GM21528 (cell line): Measurements from ENCODE around the gene PPP2R2B.

Experiments
- ATAC-seq: cut with Tn5 transposase; IDR thresholded peaks from one replicate; pipeline ENCODE4 v1.9.1; 2021; ENCODE audit warnings: mild to moderate bottlenecking, moderate library complexity; ENCODE audit not compliant: unreplicated experiment, low FRiP score

PPP2R2B gene

DNA sequence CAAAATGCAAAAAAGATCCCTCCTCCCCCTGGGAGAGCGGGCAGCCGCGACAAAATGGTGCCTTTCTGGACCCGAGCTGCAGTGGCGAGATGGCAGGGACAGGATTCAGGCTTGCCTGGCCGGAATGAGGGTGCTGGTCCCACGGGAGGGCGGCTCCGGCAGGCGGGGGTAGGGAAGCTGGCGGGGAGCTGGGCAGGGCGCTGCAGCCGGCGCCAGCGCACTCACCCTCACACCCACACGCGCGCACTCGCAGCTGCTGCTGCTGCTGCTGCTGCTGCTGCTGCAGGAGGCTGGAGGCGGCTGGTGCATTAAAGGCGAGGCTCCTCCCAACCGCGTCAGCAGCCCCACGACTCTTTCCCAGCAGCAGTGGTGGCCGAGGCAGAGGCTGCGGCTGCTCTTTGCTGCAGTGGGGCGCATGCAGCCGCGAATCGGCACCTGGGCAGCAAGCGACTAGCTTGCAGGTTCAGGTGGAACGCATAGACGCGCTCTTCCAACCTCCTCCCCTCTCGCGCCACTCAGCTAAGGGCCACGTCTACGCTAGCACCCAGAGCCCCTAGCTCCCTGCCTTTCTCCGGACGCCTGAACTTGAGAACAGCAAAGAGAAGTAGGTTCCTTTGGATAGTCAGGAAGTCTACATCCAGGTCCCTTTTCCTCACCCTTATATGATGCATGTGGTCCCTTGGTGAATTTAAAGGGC is at the start of gene PPP2R2B:
PPP2R2B (minus strand) TSS at position 282 of the 697 bp plus-strand sequence.
- ATAC-seq = peak; percentile 54

DNA sequence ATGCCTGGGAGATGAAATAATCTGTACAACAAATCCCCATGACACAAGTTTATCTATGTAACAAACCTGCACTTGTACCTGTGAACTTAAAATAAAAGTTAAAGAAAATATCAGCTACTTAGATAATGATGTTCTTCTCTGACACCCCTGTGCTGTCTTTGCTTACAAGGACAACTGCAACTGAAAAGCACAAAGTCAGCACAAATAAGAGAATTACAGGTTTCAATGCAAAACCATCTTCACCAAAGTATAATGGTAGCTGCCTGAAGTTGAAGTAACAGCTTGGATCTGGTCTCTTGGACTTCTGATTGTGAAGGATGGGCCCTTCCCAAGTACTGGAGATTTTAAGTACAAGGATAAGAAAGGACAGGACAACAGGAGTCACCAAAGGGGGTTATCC is 45.6 kb upstream of the PPP2R2B start:
- ATAC-seq = no peak

DNA sequence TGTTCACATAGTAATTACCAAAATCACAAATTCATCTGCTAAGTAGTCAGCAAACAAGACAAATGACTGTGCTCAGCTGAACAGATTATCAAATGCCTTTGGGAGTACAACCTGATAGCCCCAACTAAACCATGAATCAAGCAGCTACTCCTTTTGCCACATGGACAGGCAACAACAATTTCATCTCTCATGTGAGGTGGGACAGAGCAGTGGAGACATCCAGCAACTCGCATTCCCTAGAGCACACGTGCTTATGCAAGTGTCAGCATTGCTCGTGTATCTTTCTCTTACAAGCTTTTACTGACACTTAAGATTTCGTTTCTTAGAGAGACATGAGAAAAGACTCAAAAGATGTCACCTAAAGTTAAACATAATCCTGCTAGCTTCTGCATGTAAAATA is 42.7 kb upstream of the PPP2R2B start:
- ATAC-seq = no peak

DNA sequence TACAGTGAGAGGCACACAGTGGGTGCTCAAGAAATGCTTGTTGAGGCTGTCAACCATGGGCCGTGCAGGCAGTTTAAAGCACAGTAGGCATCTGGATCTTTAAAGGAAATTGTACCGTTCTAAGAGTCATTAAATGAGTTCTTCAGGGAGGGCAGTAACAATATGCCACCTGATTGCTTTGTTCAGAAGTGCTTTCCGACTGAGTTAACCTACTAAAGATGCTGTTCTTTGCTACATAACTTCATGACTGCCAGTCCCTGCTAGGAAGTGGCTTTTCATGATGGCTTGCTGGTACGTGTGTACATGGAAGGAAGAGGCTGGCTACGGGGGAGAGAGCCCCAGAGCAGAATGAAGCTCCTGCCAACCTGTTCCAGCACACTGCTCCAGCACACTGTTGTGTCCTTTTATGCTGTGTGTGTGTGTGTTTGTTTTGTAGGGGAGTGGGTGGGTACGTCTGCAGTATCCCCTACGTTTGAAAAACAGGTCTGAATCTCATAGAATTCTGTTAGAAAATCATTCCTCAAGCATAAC is 41.9 kb upstream of the PPP2R2B start:
- ATAC-seq = no peak

DNA sequence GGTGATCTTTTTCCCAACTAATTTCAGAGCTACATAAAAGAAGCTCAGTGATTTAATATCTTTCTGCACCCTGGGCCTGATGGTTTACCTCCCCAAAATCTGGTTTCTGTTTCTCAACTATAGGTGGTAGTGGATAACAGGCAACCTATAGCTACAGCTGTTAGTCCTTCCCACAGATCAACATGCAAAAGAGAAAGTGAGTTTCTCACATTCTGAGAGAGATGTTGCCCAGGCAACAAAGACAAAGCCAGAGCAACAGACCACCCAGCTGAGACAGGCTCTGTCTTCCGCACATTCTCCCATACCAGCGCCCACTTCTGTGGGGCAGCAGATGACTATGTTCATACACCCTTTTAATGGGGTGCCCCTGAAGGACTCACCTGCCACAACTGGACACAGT is 40.7 kb upstream of the PPP2R2B start:
- ATAC-seq = no peak

DNA sequence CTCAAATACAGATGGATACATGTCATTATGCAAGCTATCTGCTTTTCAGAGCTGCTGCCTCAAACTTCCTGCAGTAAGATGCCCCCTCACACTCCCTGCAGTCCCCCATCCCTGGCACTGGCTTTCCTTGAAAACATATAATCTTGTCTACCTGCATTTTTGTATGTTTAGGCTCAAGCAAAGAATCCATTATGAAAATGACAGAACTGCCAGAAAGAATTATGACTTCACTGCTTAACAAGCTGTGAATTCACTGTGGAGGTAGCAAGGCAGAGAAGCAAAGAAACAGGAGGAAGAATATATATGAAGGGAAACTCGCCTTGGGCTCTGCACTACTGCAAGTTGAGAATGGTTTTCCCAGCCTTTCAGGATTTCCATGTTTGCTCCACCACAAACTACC is 39.4 kb upstream of the PPP2R2B start:
- no peak for ATAC-seq

DNA sequence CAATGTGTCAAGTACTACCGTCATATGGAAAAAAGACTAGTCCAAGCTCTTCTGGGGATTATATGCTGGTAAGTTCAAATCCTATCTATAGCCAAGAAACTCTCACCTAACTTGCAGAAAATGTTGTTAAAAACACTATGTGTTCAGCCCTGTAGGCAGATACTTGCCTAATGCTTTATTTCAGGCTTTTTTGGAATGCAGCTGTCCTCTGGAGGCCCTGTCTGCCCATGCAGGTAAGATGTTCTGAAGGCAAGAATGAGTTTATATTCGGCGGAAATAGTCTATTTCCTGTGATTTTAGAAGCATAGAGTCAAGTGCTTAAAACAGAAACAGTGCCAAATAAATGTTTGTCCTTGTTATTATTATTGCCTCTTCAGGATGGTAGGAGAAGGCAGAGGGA is 34.3 kb upstream of the PPP2R2B start:
- ATAC-seq = no peak

DNA sequence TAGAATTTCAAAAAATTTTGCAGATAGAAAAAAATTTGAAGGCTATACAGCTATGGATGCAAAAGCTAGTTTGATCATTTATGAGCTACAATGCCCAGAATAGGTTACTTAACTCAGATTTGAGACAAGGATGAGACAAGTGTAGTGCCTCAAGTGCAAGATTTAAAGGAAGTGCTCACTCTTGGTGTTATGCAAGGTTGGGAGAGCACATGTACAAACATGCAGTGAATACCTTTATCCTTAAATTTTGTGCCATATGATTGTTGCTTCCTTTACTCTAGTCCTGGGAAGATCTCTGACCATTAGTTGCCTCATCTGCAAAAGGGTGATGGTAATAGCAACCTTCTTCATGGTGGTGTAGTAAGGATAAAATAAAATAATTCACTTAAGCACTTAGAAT is 31.7 kb upstream of the PPP2R2B start:
- ATAC-seq = no peak

DNA sequence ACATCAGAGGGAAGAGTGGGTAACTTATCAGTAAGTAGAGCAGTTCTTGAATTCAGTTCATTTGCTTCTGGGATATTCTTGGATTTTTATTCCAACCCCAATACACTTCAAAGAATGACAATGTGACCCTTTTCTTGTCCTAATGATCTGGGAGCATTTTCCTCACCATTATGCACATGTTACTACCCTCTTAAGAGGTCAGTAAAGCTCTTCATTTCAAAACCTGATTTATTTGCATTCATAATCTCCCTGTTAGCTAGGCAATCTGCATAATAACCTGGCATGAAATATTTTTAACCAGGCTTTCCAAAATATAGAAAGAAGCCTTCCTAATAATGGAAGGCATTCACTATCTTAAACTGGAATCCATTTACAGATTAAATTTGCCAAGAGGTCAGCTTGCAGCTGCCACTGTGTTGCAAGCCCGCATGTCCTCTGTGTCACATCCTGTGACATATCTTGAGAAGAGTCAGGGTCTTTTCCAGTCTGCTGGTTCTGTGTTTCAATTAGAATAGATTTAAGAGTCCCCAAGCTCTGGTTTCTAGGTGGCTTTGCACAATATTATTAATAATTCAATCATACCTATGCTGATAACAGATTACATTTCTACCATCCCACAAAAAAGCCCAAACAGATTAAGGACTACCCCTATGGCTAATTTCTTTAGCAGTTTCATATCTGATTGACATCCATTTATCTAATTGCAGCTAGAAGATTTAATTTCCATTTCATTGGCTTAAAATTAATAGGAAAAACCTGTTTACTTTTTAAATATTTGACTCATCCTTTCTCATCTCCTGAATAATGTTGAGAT is 30.9 kb upstream of the PPP2R2B start:
- ATAC-seq = no peak

DNA sequence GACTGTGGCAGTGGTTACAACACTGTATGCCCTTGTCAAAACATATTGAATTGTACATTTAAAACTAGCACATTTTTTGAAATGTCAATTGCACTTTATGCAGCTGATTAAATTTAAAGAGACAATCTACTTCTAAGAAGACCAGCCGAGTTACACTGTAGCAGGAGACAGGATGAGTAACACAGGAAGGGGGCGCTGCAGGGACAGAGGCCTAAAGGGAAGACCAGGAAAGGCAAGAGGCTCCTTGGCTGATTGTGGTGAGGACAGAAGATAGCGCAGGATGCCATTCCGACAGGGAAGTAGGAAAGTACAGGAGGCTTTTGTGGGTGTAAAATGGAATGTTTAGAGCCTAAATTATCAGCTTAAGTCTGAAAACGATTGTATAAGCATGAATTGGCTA is 28.2 kb upstream of the PPP2R2B start:
- ATAC-seq = no peak

DNA sequence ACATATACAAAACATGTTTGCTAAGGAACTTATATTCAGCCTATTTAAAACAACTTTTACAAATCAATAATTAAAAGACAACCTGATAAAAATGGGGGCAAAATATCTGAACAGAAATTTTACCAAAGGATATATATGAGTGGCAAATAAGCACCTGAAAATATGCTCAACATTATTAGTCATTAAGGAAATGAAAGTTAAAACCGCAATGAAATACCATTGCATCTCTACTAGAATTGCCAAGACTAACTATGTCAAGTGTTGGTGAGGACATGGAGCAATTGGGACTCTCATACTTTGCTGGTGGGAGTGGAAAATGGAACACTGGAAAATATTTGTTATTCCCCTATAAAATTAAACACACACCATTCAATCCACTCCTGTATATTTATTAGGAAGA is 26.3 kb upstream of the PPP2R2B start:
- ATAC-seq = no peak

DNA sequence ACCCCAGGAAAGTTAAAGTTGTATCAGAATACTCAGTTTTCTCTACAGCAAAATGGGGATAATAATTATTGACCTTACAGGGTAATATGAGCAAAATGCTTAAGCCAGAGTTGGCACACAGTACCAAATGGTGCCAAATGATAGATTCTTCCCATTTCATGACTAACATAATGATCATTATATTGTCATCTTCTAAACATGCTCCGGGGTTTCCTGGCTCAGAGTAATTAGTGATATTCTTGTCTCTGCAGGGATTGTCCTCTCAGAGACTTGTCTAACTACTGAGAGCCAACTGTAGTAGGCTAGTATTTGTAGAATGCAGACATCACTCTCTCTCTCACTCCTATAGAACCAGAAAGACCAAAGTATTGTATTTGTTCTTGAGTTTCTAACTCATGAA is 25.2 kb upstream of the PPP2R2B start:
- no peak for ATAC-seq

DNA sequence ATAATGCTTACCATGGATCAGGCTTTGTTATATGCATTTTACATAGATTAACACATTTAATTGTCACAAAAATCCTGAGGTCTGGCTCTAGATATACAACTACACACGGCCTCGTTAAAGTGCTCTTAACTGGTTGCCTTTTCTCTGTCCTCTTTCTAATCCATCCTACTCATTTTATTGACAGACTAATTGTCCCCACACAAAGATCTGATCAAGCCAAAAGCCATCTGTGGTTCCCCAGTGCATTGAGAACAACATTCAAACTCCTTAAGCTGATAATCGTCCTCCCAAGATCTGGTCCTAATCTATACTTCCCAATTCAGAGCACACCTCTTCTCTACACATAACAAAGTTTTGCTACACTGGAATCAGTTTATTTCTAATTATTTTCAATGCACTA is 23.9 kb upstream of the PPP2R2B start:
- ATAC-seq = no peak

DNA sequence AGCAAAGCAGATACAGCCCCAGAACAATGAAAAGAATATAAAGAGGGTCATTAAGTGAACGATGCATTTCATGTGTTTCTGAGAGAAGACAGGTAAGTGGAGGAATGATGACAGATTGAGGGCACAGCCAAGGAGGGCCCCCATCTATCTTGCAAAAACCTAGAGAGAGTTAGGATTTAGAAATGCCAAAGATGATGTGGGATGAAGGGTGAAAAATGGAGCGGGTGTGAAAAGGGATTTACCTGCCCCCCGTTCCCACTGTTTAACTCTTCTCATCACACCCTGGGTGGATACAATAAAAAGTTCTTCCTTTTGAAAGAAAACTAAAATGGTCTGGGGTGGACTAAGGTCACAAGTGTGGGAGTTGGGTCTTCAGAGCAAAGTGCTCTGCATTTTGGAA is 18.5 kb upstream of the PPP2R2B start:
- no peak for ATAC-seq

DNA sequence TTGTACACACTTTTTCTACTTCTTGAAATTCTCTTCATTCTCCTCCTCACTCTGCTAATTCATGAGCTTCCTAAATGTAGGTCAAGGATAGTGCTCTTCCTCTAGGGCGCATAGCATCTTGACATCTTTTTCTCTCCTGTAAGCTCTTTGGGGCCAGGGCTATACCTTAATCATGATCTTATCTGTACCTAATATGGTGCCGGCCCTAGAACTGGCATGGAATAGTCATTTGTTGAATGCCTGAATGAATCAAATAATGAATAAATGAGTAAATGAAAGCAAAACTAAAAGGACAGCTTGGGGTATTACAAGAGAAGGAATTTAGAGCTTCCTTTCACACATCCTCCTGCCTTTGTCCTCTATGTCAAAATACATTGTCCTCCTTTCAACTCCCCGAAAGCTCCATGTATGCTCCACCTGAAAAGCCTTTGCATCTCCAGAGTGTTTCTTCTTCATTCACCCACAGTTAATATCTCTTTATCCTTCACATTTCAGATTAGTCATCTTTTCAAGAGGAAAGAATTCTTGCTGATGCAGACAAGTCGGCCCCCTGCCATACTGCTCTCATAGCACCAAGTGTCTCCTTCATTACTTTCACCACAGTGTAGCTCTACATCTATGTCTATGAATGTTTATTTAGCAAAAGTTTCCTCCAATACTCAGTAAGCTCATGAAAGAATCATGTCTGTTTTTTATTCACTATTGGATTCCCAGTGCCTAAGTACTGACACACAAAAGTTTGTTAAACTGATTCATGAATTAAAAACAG is 16.4 kb upstream of the PPP2R2B start:
- no peak for ATAC-seq

DNA sequence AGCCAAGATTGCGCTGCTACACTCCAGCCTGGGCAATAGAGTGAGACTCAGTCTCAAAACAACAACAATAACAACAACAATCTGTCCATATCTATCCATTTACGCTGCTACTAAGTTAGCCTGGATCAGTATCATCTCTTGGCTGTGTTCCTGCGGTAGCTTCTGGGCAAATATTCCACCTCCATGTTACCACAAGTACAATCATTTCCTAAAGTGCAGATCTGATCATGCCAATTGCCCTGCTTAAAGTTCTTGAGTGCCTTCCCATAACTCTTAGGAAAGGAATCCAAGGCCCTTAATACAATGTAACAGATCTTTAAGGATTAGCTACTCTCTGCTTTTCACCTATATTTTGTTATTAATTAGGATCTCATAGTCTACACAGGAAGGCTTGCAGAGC is 15.4 kb upstream of the PPP2R2B start:
- no peak for ATAC-seq

DNA sequence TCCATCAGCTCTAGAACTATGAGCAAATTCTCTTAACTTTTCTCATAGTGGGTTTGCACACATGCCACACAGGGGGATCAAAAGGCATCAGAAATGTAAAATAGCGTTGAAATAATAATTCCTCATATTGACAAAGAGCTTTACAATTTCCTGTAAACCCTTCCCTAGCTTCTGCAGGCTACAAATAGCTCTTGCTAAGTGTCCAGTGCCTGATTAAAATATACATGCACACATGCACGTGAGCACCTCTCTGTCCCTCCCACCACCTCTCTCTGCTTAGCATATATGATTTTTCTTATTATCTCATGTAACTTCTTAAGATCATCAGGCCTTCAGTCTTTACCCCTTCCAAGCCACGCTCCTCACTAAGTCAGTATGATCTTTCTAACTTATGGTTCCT is 13.7 kb upstream of the PPP2R2B start:
- ATAC-seq = no peak

DNA sequence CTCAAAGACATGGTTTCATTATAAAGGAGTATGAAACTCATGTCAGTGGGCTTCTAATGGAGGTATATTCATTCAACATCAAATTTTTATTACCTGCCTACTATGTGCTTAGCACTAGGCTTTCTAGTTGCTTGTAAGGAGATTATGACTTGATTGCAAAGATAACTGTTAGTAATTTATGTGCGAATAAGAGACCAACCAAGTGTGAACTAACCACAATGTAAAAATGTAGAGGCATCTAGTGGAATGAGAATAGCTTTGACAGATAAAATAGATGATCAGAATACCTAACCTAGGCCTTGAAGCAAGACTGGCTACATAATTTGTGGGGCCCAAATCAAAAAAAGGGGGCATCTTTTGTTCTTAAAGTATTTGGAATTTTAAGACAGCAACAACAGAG is 13.0 kb upstream of the PPP2R2B start:
- ATAC-seq = no peak

DNA sequence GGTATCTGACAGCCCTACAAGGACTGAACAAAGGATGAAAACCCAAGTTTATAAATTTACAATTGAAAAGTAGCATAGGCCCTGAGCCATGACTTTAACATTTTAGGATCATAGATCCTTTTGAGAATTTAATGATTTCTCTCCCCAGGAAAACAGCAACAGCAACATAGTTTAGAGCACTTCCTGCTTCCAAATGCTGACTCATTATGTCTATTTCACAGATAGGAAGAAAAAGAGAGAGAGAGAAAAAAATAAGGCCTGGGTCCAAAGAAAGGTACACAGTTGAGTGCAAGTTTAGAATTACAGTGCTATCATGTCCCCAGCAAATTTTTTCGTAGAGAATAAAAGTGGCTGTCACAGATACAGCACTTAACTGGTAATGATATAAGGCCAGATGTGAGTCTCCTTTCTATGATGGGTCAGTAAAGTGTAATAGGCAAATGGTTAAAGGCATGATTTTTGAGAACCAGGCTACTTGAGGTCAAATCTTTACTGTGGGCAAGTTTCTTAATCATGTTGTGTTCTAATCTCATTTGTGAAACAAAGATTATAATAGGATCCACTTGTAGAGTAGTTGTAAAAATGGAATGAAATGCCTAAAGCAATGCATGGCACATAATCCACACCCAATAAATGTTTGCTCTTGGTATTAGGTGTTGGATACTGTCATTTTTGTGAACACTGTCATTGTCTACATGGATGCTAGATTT is 12.3 kb upstream of the PPP2R2B start:
- no peak for ATAC-seq

DNA sequence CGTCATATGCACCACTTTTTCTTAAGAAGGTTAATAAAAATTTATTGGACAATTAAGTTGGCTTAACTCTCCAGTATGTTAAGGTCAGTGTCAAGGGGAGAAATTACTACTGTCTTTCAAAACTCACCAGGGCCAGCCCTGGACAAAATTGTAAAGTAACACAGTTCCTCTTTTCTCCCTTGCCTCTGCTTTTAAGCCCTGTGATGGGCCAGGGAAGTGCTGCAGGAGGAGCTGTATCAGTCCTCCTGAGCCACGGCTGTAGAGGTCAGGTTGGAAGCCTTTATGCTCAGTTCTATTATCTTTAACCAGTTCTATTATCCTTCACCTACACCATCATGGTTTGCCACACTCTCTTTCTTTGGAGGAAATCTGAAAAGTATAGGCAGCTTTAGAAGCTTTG is 11.5 kb upstream of the PPP2R2B start:
- no peak for ATAC-seq

DNA sequence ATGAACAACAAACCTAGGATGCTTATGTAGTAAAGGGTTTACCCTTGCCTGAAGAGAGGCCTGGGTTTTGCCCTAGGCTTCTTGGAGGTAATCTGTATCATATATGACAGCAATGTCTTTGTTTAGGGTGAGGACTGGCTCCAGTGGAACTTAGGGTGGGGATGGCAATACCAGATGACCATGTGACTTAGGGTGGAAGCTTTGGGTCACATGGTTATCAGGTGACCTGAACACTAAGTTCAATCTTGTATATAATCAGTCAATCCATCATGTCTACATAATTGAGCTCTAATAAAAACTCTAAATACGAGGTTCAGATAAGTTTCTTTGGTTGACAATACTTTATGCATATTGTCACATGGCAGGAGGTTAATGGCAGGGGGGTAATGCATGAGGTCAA is 10.6 kb upstream of the PPP2R2B start:
- no peak for ATAC-seq
